ENCODE data around the gene BAHCC1. TPM values are rescaled to one million over a fixed set of nuclear protein-coding genes. Genes with fewer than 3 reads are reported as not detected.
A peak's percentile ranks its signal among the peaks of the same experiment; 100 is the strongest.

The BAHCC1 gene
- total RNA-seq, 1 experiment from 2014 or later: 0.17 TPM

GRCh38 chr17:81398176-81398831 is 3.0 kb downstream of the BAHCC1 start:
- no peak for TF ChIP-seq CTCF (IDR thresholded peaks at IDR 0.05; ENCODE audit: unreplicated experiment)
- H3K27ac Mint-ChIP-seq (ENCODE audit: unreplicated experiment): peak overlapping the region; percentile 50

GRCh38 chr17:81398832-81399411 is 3.7 kb downstream of the BAHCC1 start:
- intact Hi-C loops (cut with micrococcal nuclease; ENCODE audit: unreplicated experiment): no loop called here
- Mint-ChIP-seq H3K27ac (ENCODE audit: unreplicated experiment) (peak overlapping the region; percentile 50), H3K9me3 (ENCODE audit: low read depth, unreplicated experiment) (no peaks in the 10 kb centered on the region), H3K27me3 (ENCODE audit: unreplicated experiment) (peaks cover 74% of the 10 kb centered on the region), H3K4me1 (ENCODE audit: low read depth, unreplicated experiment) (peaks cover 26% of the 10 kb centered on the region), H3K4me3 (ENCODE audit: low read depth, unreplicated experiment) (peak overlapping the region; percentile 71), H3K36me3 (ENCODE audit: insufficient read depth, unreplicated experiment) (peaks cover 30% of the 10 kb centered on the region)
- BruUV-seq (replicated peaks): no TSS peak
- no peak for TF ChIP-seq CTCF (IDR thresholded peaks at IDR 0.05; ENCODE audit: unreplicated experiment)
- CTCF ChIA-PET: interaction anchor here (1.1 kb wide), 1 partner anchor 86 kb away, joined by 3 read pairs; no protein-coding TSS in a partner anchor
- no peak for DNase-seq

More at GRCh38 chr17:81398176-81398831, 3.0 kb downstream of the BAHCC1 start:
- peaks cover 68% of the 10 kb centered on the region for H3K27me3 Mint-ChIP-seq (ENCODE audit: unreplicated experiment)
- DNase-seq: no peak
- peak overlapping the region; percentile 71 for H3K4me3 Mint-ChIP-seq (ENCODE audit: low read depth, unreplicated experiment)
- CTCF ChIA-PET: interaction anchor here (1.2 kb wide), 1 partner anchor 89 kb away, joined by 3 read pairs; no protein-coding TSS in a partner anchor
- no TSS peak for BruUV-seq (replicated peaks)
- intact Hi-C loops (cut with micrococcal nuclease; ENCODE audit: unreplicated experiment): no loop called here
- H3K36me3 Mint-ChIP-seq (ENCODE audit: insufficient read depth, unreplicated experiment): peaks cover 33% of the 10 kb centered on the region
- H3K4me1 Mint-ChIP-seq (ENCODE audit: low read depth, unreplicated experiment): peaks cover 28% of the 10 kb centered on the region
- no peaks in the 10 kb centered on the region for H3K9me3 Mint-ChIP-seq (ENCODE audit: low read depth, unreplicated experiment)

GRCh38 chr17:81399481-81400153 is 4.4 kb downstream of the BAHCC1 start:
- no TSS peak for BruUV-seq (replicated peaks)
- Mint-ChIP-seq H3K27ac (ENCODE audit: unreplicated experiment) (no peak overlapping the region), H3K27me3 (ENCODE audit: unreplicated experiment) (peaks cover 81% of the 10 kb centered on the region), H3K9me3 (ENCODE audit: low read depth, unreplicated experiment) (no peaks in the 10 kb centered on the region), H3K36me3 (ENCODE audit: insufficient read depth, unreplicated experiment) (peaks cover 23% of the 10 kb centered on the region), H3K4me1 (ENCODE audit: low read depth, unreplicated experiment) (peaks cover 26% of the 10 kb centered on the region), H3K4me3 (ENCODE audit: low read depth, unreplicated experiment) (peak overlapping the region; percentile 43)
- DNase-seq: no peak
- intact Hi-C loops (cut with micrococcal nuclease; ENCODE audit: unreplicated experiment): no loop called here
- no peak for TF ChIP-seq CTCF (IDR thresholded peaks at IDR 0.05; ENCODE audit: unreplicated experiment)
- CTCF ChIA-PET: interaction anchor here (1.1 kb wide), 1 partner anchor 85 kb away, joined by 3 read pairs; no protein-coding TSS in a partner anchor

GRCh38 chr17:81400154-81400977 is 5.1 kb downstream of the BAHCC1 start:
- peaks cover 16% of the 10 kb centered on the region for H3K36me3 Mint-ChIP-seq (ENCODE audit: insufficient read depth, unreplicated experiment)
- H3K4me1 Mint-ChIP-seq (ENCODE audit: low read depth, unreplicated experiment): peaks cover 23% of the 10 kb centered on the region
- no peaks in the 10 kb centered on the region for H3K9me3 Mint-ChIP-seq (ENCODE audit: low read depth, unreplicated experiment)
- no TSS peak for BruUV-seq (replicated peaks)
- intact Hi-C loops (cut with micrococcal nuclease; ENCODE audit: unreplicated experiment): no loop called here
- no peak overlapping the region for H3K27ac Mint-ChIP-seq (ENCODE audit: unreplicated experiment)
- peak overlapping the region; percentile 43 for H3K4me3 Mint-ChIP-seq (ENCODE audit: low read depth, unreplicated experiment)
- H3K27me3 Mint-ChIP-seq (ENCODE audit: unreplicated experiment): peaks cover 84% of the 10 kb centered on the region
- DNase-seq: no peak
- TF ChIP-seq CTCF (IDR thresholded peaks at IDR 0.05; ENCODE audit: unreplicated experiment): no peak
- CTCF ChIA-PET: interaction anchor here (1.1 kb wide), 1 partner anchor 84 kb away, joined by 3 read pairs; no protein-coding TSS in a partner anchor

Data from Calu3 (cell line).